Stomach (tissue), 4 donors: ENCODE data around the gene CLSTN2.

ENCODE experiments used
- EP300 ChIP-seq: sonication (generic); formaldehyde crosslinking; IDR thresholded peaks from one replicate; pipeline ENCODE4 v1.6.1; 2017; ENCODE audit warnings: antibody characterized with exemption
- POLR2AphosphoS5 ChIP-seq, 3 donors: sonication (generic); formaldehyde crosslinking; IDR thresholded peaks; one replicate each; pipeline ENCODE4 v1.6.1; 2016; ENCODE audit warnings: antibody characterized with exemption in 3 of 3
- TF ChIP-seq, protein P1 (sequence below), 7 experiments: fragments of 450-650 bp in 4 of 7; fragments of 200-600 bp in 3 of 7; sonication (generic) in 3 of 7; IDR thresholded peaks; one replicate each; pipeline ENCODE4 v1.5.1; 2016 to 2019; ENCODE audit warnings: antibody characterized with exemption in 7 of 7, control low read depth in 2 of 7, mild to moderate bottlenecking in 1 of 7

GRCh38 chr3:140056047-140056446 lies 121.1 kb downstream of the CLSTN2 start:
- TF ChIP-seq, protein P1, sequence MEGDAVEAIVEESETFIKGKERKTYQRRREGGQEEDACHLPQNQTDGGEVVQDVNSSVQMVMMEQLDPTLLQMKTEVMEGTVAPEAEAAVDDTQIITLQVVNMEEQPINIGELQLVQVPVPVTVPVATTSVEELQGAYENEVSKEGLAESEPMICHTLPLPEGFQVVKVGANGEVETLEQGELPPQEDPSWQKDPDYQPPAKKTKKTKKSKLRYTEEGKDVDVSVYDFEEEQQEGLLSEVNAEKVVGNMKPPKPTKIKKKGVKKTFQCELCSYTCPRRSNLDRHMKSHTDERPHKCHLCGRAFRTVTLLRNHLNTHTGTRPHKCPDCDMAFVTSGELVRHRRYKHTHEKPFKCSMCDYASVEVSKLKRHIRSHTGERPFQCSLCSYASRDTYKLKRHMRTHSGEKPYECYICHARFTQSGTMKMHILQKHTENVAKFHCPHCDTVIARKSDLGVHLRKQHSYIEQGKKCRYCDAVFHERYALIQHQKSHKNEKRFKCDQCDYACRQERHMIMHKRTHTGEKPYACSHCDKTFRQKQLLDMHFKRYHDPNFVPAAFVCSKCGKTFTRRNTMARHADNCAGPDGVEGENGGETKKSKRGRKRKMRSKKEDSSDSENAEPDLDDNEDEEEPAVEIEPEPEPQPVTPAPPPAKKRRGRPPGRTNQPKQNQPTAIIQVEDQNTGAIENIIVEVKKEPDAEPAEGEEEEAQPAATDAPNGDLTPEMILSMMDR (IDR thresholded peaks at IDR 0.05) = no peak
- no peak for TF ChIP-seq EP300
- no peak for TF ChIP-seq POLR2AphosphoS5 (IDR thresholded peaks at IDR 0.05)
